Suprapubic skin (tissue), 4 donors: ENCODE results near the gene TOPBP1. TPM values are rescaled to one million over a fixed set of nuclear protein-coding genes. Genes with fewer than 3 reads are reported as not detected.
"Not testable (repeated sequence)": the region's sequence is repeated elsewhere in the genome, so short reads cannot be mapped to it uniquely, and the experiment has no call there.

Experiments
- DNase-seq, 2 donors: peaks; one replicate each; pipeline ENCODE4 v3.0.0-alpha.2; 2019; ENCODE audit warnings: low spot score in 2 of 2
- H3K27ac ChIP-seq: fragments of 200-600 bp; sonication (generic); one replicate; pipeline ENCODE4 v1.5.1; 2019
- H3K27me3 ChIP-seq: fragments of 200-600 bp; sonication (generic); one replicate; pipeline ENCODE4 v1.5.1; 2019
- H3K36me3 ChIP-seq: fragments of 200-600 bp; sonication (generic); one replicate; pipeline ENCODE4 v1.5.1; 2019
- H3K4me1 ChIP-seq: fragments of 200-600 bp; sonication (generic); one replicate; pipeline ENCODE4 v1.5.1; 2019
- H3K4me3 ChIP-seq: fragments of 200-600 bp; sonication (generic); one replicate; pipeline ENCODE4 v1.5.1; 2019; ENCODE audit warnings: mild to moderate bottlenecking
- H3K9me3 ChIP-seq: fragments of 200-600 bp; sonication (generic); one replicate; pipeline ENCODE4 v1.5.1; 2019
- EP300 ChIP-seq: sonication (generic); formaldehyde crosslinking; IDR thresholded peaks from one replicate; pipeline ENCODE4 v1.6.1; 2017; ENCODE audit warnings: antibody characterized with exemption
- POLR2A ChIP-seq, 2 donors: fragments of 450-650 bp; IDR thresholded peaks; one replicate each; pipeline ENCODE4 v1.6.1; 2017; ENCODE audit warnings: antibody characterized with exemption in 2 of 2, mild to moderate bottlenecking in 2 of 2, moderate library complexity in 2 of 2
- POLR2AphosphoS5 ChIP-seq, 3 donors: sonication (generic); formaldehyde crosslinking; IDR thresholded peaks; one replicate each; pipeline ENCODE4 v1.6.1; 2017; ENCODE audit warnings: antibody characterized with exemption in 3 of 3
- WGBS: methylation state at CpG from one replicate; pipeline ENCODE4 v1.1.5; 2018; 5-methylcytosine and 5-hydroxymethylcytosine counted together
- total RNA-seq, 4 donors: library from RNA; depleted of rRNA; stranded (reverse); fragments of >200 nt; gene quantifications; one replicate each; pipeline ENCODE4 v1.1.0, GENCODE V29; 2016
- TF ChIP-seq, protein P1 (sequence below), 2 donors: fragments of 200-600 bp in 1 of 2; fragments of 450-650 bp in 1 of 2; sonication (generic) in 1 of 2; IDR thresholded peaks; one replicate each; pipeline ENCODE4 v1.5.1; 2016 to 2019; ENCODE audit warnings: antibody characterized with exemption in 2 of 2, mild to moderate bottlenecking in 1 of 2, moderate library complexity in 1 of 2

TOPBP1 gene
- total RNA-seq, 4 donors from 2014 or later: 26.3 to 55.8 (median 33.8) TPM

GRCh38 chr3:133563816-133564215, 97.9 kb downstream of the TOPBP1 start:
- no peaks in the 10 kb centered on the region for H3K4me1 ChIP-seq
- no peaks in the 10 kb centered on the region for H3K27me3 ChIP-seq
- no peaks in the 10 kb centered on the region for H3K9me3 ChIP-seq
- H3K27ac ChIP-seq: no peak overlapping the region
- no peak for TF ChIP-seq EP300
- TF ChIP-seq POLR2A (IDR thresholded peaks at IDR 0.05): no peak
- no peak for TF ChIP-seq POLR2AphosphoS5 (IDR thresholded peaks at IDR 0.05)
- TF ChIP-seq, protein P1, sequence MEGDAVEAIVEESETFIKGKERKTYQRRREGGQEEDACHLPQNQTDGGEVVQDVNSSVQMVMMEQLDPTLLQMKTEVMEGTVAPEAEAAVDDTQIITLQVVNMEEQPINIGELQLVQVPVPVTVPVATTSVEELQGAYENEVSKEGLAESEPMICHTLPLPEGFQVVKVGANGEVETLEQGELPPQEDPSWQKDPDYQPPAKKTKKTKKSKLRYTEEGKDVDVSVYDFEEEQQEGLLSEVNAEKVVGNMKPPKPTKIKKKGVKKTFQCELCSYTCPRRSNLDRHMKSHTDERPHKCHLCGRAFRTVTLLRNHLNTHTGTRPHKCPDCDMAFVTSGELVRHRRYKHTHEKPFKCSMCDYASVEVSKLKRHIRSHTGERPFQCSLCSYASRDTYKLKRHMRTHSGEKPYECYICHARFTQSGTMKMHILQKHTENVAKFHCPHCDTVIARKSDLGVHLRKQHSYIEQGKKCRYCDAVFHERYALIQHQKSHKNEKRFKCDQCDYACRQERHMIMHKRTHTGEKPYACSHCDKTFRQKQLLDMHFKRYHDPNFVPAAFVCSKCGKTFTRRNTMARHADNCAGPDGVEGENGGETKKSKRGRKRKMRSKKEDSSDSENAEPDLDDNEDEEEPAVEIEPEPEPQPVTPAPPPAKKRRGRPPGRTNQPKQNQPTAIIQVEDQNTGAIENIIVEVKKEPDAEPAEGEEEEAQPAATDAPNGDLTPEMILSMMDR (IDR thresholded peaks at IDR 0.05): no peak
- 71% methylated on average over 1 of the region's 1 CpG for WGBS
- no peak overlapping the region for H3K4me3 ChIP-seq
- no peak for DNase-seq
- H3K36me3 ChIP-seq: no peaks in the 10 kb centered on the region

- no peak for DNase-seq
- Histone ChIP-seq H3K9me3 (no peaks in the 10 kb centered on the region), H3K27ac (no peak overlapping the region), H3K27me3 (no peaks in the 10 kb centered on the region), H3K36me3 (no peaks in the 10 kb centered on the region), H3K4me1 (no peaks in the 10 kb centered on the region), H3K4me3 (no peak overlapping the region)
- TF ChIP-seq POLR2AphosphoS5 (IDR thresholded peaks at IDR 0.05) (no peak), EP300 (no peak), POLR2A (IDR thresholded peaks at IDR 0.05) (no peak)
- TF ChIP-seq, protein P1 (IDR thresholded peaks at IDR 0.05): no peak
- 65% methylated on average over 5 of the region's 5 CpGs for WGBS
Observed at GRCh38 chr3:133563186-133563591, 98.6 kb downstream of the TOPBP1 start.

DNA sequence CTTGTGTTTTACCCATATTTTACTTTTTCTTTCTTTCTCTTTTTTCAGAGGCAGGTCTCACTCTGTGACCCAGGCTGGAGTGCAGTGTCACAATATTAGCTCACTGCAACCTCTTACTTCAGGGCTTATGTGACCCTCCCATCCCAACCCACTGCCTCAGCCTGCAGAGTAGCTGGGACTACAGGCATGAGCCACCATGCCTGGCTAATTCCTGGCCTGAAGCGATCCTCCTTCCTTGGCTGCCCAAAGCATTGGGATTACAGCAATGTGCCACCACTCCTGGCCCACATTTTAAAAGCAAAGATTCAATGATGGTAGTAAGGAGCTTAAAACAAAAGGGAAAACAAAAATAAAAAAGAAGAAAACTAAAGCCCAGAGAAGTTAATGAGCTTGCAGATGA, 99.4 kb downstream of the TOPBP1 start:
- no peak overlapping the region for H3K4me3 ChIP-seq
- no peak for DNase-seq
- H3K9me3 ChIP-seq: no peaks in the 10 kb centered on the region
- H3K36me3 ChIP-seq: no peaks in the 10 kb centered on the region
- TF ChIP-seq POLR2A (IDR thresholded peaks at IDR 0.05) (no peak), EP300 (no peak), POLR2AphosphoS5 (IDR thresholded peaks at IDR 0.05) (no peak)
- TF ChIP-seq, protein P1 (IDR thresholded peaks at IDR 0.05): no peak
- H3K27ac ChIP-seq: no peak overlapping the region
- no peaks in the 10 kb centered on the region for H3K27me3 ChIP-seq
- H3K4me1 ChIP-seq: no peaks in the 10 kb centered on the region
- WGBS: 93% methylated on average over 1 of the region's 1 CpG

DNA sequence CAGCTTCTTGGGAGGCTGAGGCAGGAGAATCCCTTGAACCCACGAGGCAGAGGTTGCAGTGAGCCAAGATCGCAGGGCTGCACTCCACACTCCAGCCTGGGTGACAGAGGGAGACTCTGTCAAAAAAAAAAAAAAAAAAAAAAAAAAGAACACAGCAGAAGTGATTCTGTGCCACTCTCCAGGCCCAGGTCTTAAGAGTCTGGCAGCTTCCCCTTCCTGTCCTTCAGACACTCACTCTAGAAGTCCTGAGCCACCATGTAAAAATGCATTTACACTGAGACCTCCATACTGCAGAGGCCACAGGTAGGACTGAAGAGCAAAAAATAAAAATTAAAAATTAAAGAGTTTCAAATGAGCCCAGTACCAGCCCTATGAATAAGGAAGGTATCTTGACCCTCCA, 100.1 kb downstream of the TOPBP1 start:
- no peaks in the 10 kb centered on the region for H3K27me3 ChIP-seq
- TF ChIP-seq EP300: no peak
- TF ChIP-seq, protein P1 (IDR thresholded peaks at IDR 0.05): no peak
- no peak for TF ChIP-seq POLR2A (IDR thresholded peaks at IDR 0.05)
- TF ChIP-seq POLR2AphosphoS5 (IDR thresholded peaks at IDR 0.05): no peak
- no peak for DNase-seq
- WGBS: 81% methylated on average over 2 of the region's 2 CpGs
- no peaks in the 10 kb centered on the region for H3K36me3 ChIP-seq
- H3K9me3 ChIP-seq: no peaks in the 10 kb centered on the region
- H3K4me3 ChIP-seq: no peak overlapping the region
- H3K4me1 ChIP-seq: no peaks in the 10 kb centered on the region
- H3K27ac ChIP-seq: no peak overlapping the region

GRCh38 chr3:133551589-133551988, 110.2 kb downstream of the TOPBP1 start:
- not testable (repeated sequence) for H3K9me3 ChIP-seq, DNase-seq, H3K27me3 ChIP-seq, H3K4me3 ChIP-seq, H3K36me3 ChIP-seq, H3K27ac ChIP-seq
- 98% methylated on average over 8 of the region's 14 CpGs for WGBS
- H3K4me1 ChIP-seq: peaks cover 19% of the 10 kb centered on the region

Other genes starting within 250 kb of the TOPBP1 start
- gene CDV3, start 88.3 kb downstream of the TOPBP1 start, total RNA-seq: 100 to 1,000 TPM in 2 of 4 donors, 10 to 100 TPM in 2; 75.9 to 122 (median 98.7) TPM
- gene TF, start 84.5 kb upstream of the TOPBP1 start, total RNA-seq: 10 to 100 TPM in 2 of 4 donors, 1 to 10 TPM in 2; 4.8 to 16.5 (median 8.7) TPM
- 10 to 100 TPM; 21.1 to 36.5 (median 23.8) TPM for gene SRPRB, start 143.9 kb upstream of the TOPBP1 start, total RNA-seq
- 1 to 10 TPM in 1 of 4 donors, under 1 TPM in 3; 0.34 to 1.3 (median 0.83) TPM for gene RAB6B, start 233.9 kb upstream of the TOPBP1 start, total RNA-seq